ENCODE measurements around the gene SALL3. TPM values are rescaled to one million over a fixed set of nuclear protein-coding genes. Genes with fewer than 3 reads are reported as not detected.

Gene SALL3
- total RNA-seq, 2 donors from 2014 or later: 3.0 to 40.8 TPM

GRCh38 chr18:78945628-78946027, 34.0 kb upstream of the SALL3 start:
- H3K9me3 ChIP-seq: no peaks in the 10 kb centered on the region
- no peak for TF ChIP-seq POLR2A (IDR thresholded peaks at IDR 0.05)
- no peaks in the 10 kb centered on the region for H3K4me1 ChIP-seq (replicated peaks)
- no peaks in the 10 kb centered on the region for H3K36me3 ChIP-seq
- H3K4me3 ChIP-seq: no peak overlapping the region
- WGBS: 79% methylated on average over 9 of the region's 9 CpGs
- no peak for DNase-seq (ENCODE audit: low spot score)
- no peak overlapping the region for H3K27ac ChIP-seq
- H3K27me3 ChIP-seq (replicated peaks; ENCODE audit: insufficient read depth): peaks cover 2% of the 10 kb centered on the region
- intact Hi-C loops (cut with DNase I): no loop called here

DNA sequence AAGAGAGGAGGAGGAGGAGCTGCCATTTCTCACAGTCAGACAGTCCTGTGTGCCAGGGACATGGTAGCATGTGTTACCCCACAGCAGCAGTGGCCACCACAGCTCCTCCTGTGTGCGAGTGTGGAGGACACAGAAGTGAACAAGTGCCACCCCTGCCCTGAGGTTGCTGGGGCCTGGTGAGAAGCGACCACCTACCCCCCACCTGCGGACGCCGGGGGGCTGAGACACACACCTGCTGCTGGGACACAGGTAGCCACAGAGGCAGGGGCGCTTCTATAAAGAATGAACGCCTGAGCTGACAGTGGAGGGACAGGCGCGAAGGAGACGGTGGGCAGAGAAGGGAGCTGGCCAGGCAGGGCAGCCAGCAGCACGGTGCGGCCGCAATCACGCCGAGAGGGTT, 32.3 kb upstream of the SALL3 start:
- Histone ChIP-seq H3K9me3 (no peaks in the 10 kb centered on the region), H3K4me3 (no peak overlapping the region), H3K4me1 (replicated peaks) (no peaks in the 10 kb centered on the region), H3K27ac (no peak overlapping the region), H3K36me3 (no peaks in the 10 kb centered on the region), H3K27me3 (replicated peaks; ENCODE audit: insufficient read depth) (peaks cover 2% of the 10 kb centered on the region)
- no peak for DNase-seq (ENCODE audit: low spot score)
- intact Hi-C loops (cut with DNase I): no loop called here
- TF ChIP-seq, protein P1, sequence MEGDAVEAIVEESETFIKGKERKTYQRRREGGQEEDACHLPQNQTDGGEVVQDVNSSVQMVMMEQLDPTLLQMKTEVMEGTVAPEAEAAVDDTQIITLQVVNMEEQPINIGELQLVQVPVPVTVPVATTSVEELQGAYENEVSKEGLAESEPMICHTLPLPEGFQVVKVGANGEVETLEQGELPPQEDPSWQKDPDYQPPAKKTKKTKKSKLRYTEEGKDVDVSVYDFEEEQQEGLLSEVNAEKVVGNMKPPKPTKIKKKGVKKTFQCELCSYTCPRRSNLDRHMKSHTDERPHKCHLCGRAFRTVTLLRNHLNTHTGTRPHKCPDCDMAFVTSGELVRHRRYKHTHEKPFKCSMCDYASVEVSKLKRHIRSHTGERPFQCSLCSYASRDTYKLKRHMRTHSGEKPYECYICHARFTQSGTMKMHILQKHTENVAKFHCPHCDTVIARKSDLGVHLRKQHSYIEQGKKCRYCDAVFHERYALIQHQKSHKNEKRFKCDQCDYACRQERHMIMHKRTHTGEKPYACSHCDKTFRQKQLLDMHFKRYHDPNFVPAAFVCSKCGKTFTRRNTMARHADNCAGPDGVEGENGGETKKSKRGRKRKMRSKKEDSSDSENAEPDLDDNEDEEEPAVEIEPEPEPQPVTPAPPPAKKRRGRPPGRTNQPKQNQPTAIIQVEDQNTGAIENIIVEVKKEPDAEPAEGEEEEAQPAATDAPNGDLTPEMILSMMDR (IDR thresholded peaks at IDR 0.05): no peak
- no peak for TF ChIP-seq POLR2AphosphoS5 (IDR thresholded peaks at IDR 0.05)
- 82% methylated on average over 15 of the region's 15 CpGs for WGBS

GRCh38 chr18:78948221-78948620, 31.4 kb upstream of the SALL3 start:
- DNase-seq (ENCODE audit: low spot score): no peak
- Histone ChIP-seq H3K27me3 (replicated peaks; ENCODE audit: insufficient read depth) (peaks cover 2% of the 10 kb centered on the region), H3K36me3 (no peaks in the 10 kb centered on the region), H3K9me3 (no peaks in the 10 kb centered on the region), H3K27ac (no peak overlapping the region), H3K4me1 (replicated peaks) (no peaks in the 10 kb centered on the region), H3K4me3 (no peak overlapping the region)
- TF ChIP-seq, protein P1 (IDR thresholded peaks at IDR 0.05): no peak
- no peak for TF ChIP-seq POLR2AphosphoS5 (IDR thresholded peaks at IDR 0.05)
- TF ChIP-seq POLR2A (IDR thresholded peaks at IDR 0.05): no peak
- 62% methylated on average over 12 of the region's 12 CpGs for WGBS
- intact Hi-C loops (cut with DNase I): no loop called here

GRCh38 chr18:78948707-78949106, 30.9 kb upstream of the SALL3 start:
- no peaks in the 10 kb centered on the region for H3K36me3 ChIP-seq
- TF ChIP-seq, protein P1 (IDR thresholded peaks at IDR 0.05): no peak
- TF ChIP-seq POLR2AphosphoS5 (IDR thresholded peaks at IDR 0.05) (no peak), POLR2A (IDR thresholded peaks at IDR 0.05) (no peak)
- H3K27me3 ChIP-seq (replicated peaks; ENCODE audit: insufficient read depth): peaks cover 2% of the 10 kb centered on the region
- DNase-seq (ENCODE audit: low spot score): no peak
- WGBS: 84% methylated on average over 13 of the region's 13 CpGs
- H3K27ac ChIP-seq: no peak overlapping the region
- intact Hi-C loops (cut with DNase I): no loop called here
- H3K4me1 ChIP-seq (replicated peaks): no peaks in the 10 kb centered on the region
- H3K9me3 ChIP-seq: no peaks in the 10 kb centered on the region
- H3K4me3 ChIP-seq: no peak overlapping the region

- Histone ChIP-seq H3K9me3 (no peaks in the 10 kb centered on the region), H3K36me3 (no peaks in the 10 kb centered on the region), H3K4me3 (no peak overlapping the region), H3K27ac (no peak overlapping the region), H3K27me3 (replicated peaks; ENCODE audit: insufficient read depth) (peaks cover 2% of the 10 kb centered on the region), H3K4me1 (replicated peaks) (no peaks in the 10 kb centered on the region)
- 90% methylated on average over 17 of the region's 17 CpGs for WGBS
- intact Hi-C loops (cut with DNase I): no loop called here
- TF ChIP-seq POLR2A (IDR thresholded peaks at IDR 0.05): no peak
- no peak for TF ChIP-seq POLR2AphosphoS5 (IDR thresholded peaks at IDR 0.05)
- no peak for DNase-seq (ENCODE audit: low spot score)
Measured at GRCh38 chr18:78949216-78949615, 30.4 kb upstream of the SALL3 start.

DNA sequence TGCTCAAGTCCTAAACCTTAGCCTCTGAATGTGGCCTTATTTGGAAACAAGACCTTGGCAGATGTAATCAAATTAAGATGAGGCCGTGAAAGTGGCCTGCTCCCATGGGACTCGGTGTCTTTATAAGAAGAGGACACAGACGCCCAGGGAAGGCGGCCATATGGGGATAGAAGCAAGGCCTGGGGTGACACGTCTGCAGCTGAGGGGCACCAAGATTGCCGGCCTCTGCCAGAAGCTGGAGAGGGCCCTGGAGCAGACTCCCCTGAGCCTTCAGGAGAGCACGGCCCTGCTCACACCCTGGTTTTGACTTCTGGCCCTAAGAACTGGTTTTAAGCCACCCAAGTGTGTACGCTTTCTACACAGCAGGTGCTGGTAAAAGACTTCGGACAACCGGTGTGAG, 29.2 kb upstream of the SALL3 start:
- 81% methylated on average over 10 of the region's 10 CpGs for WGBS
- no peak for DNase-seq (ENCODE audit: low spot score)
- Histone ChIP-seq H3K27ac (no peak overlapping the region), H3K4me3 (no peak overlapping the region), H3K27me3 (replicated peaks; ENCODE audit: insufficient read depth) (peaks cover 2% of the 10 kb centered on the region), H3K9me3 (no peaks in the 10 kb centered on the region), H3K36me3 (no peaks in the 10 kb centered on the region), H3K4me1 (replicated peaks) (no peaks in the 10 kb centered on the region)
- intact Hi-C loops (cut with DNase I): no loop called here
- TF ChIP-seq, protein P1 (IDR thresholded peaks at IDR 0.05): no peak
- TF ChIP-seq POLR2A (IDR thresholded peaks at IDR 0.05) (no peak), POLR2AphosphoS5 (IDR thresholded peaks at IDR 0.05) (no peak)
